ENCODE measurements around the gene THRA. TPM values are rescaled to one million over a fixed set of nuclear protein-coding genes. Genes with fewer than 3 reads are reported as not detected.

Gene THRA
- 26.6 and 27.3 TPM in 2 replicates for total RNA-seq

GRCh38 chr17:40062329-40063186 lies at the start of gene THRA:
THRA (plus strand) TSS chr17:40062965; CDS start chr17:40074489, 11,524 bp downstream.

GRCh38 chr17:40015005-40015997 lies 47.5 kb upstream of the THRA start, which contains the start of gene CSF3:
CSF3 (plus strand) TSS chr17:40015440; CDS start chr17:40015475, 35 bp downstream.

GRCh38 chr17:40100419-40100668 lies 37.6 kb downstream of the THRA start, which contains the start of gene NR1D1:
NR1D1 (minus strand) TSS chr17:40100589; CDS start chr17:40100094, 495 bp downstream.

GRCh38 chr17:40121181-40122135 lies 58.7 kb downstream of the THRA start, which contains the start of gene MSL1:
MSL1 (plus strand) TSS chr17:40121971; CDS start chr17:40122613, 642 bp downstream.

Other genes with a start within 250 kb of the THRA start
- not detected in 2 replicates for gene IKZF3, start 198.7 kb upstream of the THRA start, total RNA-seq
- not detected in 2 replicates for gene ZPBP2, start 194.8 kb upstream of the THRA start, total RNA-seq
- 3.5 and 4.7 TPM in 2 replicates for gene GSDMB, start 144.3 kb upstream of the THRA start, total RNA-seq
- 43.6 and 46.1 TPM in 2 replicates for gene ORMDL3, start 135.4 kb upstream of the THRA start, total RNA-seq
- gene LRRC3C, start 135.2 kb upstream of the THRA start, total RNA-seq: not detected in 2 replicates
- not detected in 2 replicates for gene GSDMA, start 100.0 kb upstream of the THRA start, total RNA-seq
- gene PSMD3, start 82.2 kb upstream of the THRA start, total RNA-seq: 69.0 and 70.6 TPM in 2 replicates
- gene CSF3, start 47.5 kb upstream of the THRA start, total RNA-seq: not detected in 2 replicates
- gene MED24, start 8.6 kb upstream of the THRA start, total RNA-seq: 25.2 and 51.4 TPM in 2 replicates
- 2.7 and 4.1 TPM in 2 replicates for gene NR1D1, start 37.6 kb downstream of the THRA start, total RNA-seq
- 42.4 and 49.2 TPM in 2 replicates for gene MSL1, start 59.0 kb downstream of the THRA start, total RNA-seq
- gene CASC3, start 77.6 kb downstream of the THRA start, total RNA-seq: 29.1 and 30.7 TPM in 2 replicates
- gene RAPGEFL1, start 114.5 kb downstream of the THRA start, total RNA-seq: 1.3 and 2.5 TPM in 2 replicates
- gene WIPF2, start 156.3 kb downstream of the THRA start, total RNA-seq: 8.7 and 9.0 TPM in 2 replicates
- gene CDC6, start 224.9 kb downstream of the THRA start, total RNA-seq: 2.2 and 3.6 TPM in 2 replicates
- 56.8 and 58.6 TPM in 2 replicates for gene RARA, start 246.2 kb downstream of the THRA start, total RNA-seq

Measured in cardiac ventricle fibroblast (primary cell).